Brain pericyte (primary cell): ENCODE data around the gene CLPSL2.

Source experiments
- DNase-seq: peaks from one replicate; pipeline ENCODE4 v3.0.0-alpha.2; 2012; ENCODE audit warnings: low read depth, low spot score

The CLPSL2 gene

DNA sequence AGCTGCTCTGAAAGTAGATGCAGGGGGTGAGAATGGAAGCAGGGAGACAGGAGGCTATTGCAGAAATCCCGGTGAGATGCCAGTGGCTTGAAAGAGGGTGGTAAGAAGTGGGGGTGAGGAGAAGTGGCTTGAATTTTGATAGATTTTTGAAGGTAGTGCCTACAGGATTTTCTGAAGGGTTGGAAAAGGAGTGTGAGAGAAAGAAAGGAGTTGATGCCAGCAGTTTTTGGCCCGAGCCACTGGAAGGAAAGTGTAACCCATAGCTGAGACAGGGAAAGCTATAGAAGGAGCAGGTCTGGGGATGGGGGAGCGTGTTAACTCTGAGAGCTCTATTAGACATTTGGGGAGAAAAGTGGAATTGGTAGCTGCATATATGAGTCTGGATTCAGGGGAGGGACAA lies 29.9 kb upstream of the CLPSL2 start:
- no peak for DNase-seq

DNA sequence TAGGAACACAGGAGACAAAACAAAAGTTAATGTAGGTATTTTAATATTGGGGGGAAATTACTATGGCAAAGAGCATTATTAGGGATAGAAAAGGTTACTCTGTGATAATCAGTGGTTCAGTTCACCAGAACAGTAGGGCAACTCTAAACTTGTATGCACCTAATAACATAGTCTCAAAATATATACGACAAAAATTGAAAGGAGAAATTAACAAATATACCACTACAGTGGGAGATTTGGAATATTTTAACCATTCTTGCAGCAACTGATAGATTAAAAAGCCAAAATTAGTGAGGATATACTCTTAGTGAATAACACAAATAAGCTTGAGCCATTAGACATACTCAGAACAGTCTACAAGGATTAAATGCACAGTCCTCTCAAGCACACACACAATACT lies 28.5 kb upstream of the CLPSL2 start:
- no peak for DNase-seq

DNA sequence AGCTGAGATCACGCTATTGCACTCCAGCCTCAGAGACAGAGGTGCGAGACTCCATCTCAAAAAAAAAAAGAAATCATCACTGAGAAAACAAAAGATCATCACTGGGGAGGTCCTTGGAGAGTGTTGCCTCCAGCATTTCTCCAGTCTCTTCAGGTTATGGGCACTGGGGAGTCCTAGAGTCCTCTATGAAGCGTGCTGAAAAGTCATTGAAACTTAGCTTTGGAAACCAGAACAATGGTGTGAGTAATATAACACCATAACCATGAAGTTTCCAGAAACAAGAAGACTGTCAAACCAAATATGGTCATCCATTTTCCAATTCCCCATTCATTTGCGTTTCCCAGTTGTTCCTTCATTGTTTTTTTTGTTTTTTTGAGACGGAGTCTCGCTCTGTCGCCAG lies 25.8 kb upstream of the CLPSL2 start:
- no peak for DNase-seq

DNA sequence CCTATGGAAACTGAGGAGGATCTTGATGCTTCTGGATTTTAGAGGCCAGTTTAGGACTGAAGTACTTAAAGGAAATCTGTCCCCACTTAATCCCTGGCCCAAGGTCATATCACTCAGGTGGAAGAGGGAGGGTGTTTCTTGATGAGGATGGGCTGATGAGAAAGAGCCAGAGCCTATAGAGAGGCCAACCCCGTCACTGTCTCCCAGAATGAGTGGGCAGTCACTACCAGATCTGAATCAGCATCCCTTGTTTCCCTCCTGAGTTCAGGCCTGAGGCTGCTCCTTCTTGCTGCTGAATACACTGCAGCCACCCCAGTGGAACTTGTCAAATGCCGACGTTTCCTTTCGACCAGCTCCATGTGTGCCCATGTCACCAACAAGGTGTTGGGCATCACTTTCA lies 24.8 kb upstream of the CLPSL2 start:
- DNase-seq = no peak

DNA sequence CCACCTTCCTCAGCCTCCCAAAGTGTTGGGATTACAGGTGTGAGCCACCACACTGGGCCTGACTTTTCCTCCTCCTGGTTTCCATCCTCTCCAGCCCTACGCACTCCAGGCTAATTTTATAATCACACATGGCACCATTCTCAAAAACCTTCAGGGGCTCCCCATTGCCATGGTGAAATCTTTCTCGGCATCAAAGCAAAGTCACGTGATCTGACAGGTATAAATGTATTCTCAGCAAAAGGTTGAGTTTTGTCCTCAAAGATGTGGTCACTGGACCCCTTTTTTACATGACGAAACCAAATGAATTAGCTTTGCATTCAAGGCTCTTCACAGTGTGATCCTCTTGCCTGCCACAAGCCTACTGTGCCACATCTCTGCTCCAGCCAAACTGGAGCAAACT lies 24.1 kb upstream of the CLPSL2 start:
- DNase-seq = no peak

DNA sequence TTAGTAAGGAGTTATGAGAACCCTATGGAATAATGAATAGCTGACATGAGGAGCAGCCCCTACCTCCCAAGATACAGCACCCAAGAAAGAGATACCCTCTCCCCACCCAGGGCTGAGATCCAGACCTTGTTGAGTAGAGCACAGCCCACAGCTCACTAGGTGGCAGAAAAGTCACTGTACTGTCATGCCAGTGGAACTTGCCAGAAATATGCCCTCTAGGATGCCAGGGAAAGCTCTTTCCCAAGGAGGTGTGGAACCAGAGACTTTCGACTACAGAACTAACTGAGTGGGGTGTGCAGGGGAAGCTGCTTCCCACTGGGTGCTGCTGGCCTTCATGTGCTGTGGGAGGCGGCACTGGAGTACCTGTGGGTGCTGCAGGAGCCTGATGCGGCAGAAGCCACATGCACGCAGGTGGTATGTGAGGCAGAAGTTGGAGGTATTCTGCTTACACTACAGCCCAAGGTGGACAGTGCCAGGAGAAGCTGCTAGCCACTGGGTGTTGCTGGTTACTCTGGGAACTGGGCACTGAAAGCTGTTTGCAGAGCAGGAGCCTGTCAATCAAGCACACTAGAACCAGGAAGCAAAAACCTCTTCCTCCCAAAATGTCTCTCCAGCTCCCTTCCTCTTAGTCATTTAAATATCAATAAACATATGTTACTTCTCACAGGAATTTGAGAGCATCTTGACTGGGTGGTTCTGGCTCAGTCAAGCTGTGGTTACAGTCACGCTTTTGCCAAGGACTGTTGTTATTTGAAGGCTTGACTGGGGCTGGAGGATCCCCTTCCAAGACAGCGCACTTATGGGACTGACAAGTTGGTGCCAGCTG lies 21.7 kb upstream of the CLPSL2 start:
- DNase-seq = no peak

DNA sequence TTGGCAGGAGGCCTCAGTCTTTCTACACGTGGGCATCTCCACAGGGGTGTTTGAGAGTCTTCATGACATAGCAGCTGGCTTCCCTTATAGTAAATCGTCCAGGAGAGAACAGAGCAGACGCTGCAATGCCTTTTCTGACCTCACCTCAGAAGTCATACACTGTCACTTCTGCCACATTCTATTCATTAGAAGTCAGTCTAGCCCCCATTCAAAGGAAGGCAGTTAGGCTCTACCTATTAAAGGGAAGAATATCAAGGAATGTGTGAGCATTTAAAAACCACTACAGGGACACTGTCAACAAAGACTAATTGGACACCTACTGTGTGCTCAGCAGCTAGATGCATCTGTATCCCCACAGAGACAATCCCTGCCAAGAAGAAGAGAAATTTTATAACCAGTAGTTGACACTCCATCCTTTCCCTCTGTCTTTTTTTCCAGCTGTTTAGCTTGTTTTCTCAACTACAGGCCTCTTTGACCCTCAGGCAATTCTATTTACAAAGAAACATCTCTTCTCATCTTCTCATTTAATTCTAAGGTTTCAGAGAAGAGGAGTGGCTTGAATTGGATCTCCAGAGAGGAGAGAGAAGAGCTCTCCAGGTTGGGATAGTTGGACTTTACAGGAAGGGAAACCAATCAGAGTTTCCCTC lies 21.0 kb upstream of the CLPSL2 start:
- no peak for DNase-seq

DNA sequence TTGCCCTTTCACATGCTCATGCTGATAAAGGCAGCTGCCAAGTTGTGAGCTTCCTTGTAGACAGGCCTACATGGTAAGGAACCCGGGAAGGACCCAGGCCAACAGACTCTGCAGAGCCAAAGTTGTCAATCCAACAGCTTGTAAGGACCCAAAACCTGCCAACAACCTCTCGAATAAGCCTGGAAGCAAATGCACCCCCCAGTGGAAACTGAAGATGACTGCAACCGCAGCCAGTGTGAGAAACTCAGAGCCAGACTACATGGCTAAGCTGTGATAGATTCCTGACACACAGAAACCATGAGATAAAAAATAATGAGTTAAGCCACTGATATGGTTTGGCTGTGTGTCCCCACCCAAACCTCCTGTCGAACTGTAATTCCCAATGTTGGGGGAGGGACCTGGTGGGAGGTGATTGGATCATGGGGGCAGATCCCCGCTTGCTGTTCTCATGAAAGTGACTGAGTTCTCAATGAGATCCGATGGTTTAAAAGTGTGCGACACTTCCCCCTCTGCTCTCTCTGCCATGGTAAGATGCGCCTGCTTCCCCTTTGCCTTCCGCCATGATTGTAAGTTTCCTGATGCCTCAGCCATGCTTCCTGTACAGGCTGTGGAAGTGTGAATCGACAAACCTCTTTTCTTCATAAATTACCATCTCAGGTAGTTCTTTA lies 18.8 kb upstream of the CLPSL2 start:
- no peak for DNase-seq

DNA sequence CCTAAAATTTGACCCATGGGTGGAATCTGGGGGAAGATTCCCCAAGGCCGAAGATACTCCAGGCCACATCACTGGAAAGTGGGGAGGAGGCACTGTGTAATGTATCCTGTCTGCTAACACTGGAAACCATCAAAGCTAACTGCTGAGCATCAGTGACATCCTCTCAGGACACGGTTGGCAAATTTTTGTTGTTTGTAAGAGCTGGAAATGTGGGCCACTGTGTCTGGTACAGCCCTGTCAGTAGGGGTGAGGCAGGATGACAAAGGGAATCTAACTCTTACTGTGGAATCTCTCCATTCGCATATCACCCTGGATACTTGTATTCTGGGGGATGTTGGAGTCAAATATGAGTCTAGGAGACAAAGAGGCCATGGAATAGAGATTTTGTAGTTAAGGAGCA lies 17.0 kb upstream of the CLPSL2 start:
- DNase-seq = no peak

DNA sequence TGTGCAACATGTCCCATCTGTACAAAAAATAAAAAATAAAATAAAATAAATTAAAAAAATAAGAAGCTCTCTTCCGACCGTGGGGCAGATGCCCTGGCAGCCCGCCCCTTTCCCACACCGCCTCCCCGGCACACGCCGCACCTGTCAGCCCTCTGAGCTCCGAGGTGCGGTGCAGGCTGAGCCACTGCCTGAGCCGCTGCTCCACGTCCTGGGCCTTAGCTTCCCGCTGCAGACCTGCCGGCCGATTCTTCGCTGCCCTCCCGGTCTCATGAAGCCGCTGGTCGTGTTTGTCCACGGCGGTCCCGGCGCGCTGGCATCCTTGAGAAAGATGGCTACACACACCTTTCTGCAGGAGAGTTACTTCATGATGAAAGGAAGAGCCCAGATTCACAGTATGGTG lies 10.7 kb upstream of the CLPSL2 start:
- no peak for DNase-seq

DNA sequence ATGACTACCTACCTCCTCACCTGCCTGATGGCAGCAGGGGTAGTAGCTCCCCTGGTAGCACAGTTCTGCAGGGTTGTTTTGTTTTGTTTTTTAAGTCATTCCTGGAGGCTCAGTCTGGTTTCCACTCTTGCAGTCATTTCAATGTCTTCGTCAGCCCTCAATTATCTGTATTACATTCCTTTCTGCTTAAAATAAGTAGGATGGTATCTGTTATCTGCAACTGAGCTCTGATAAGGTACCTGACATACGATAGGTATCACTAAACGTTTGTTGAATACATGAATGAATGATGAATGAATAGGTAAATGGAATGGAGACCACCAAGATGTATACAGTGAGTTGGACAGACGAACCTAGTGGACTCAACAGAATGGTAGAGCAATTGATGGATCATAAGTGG lies 7.2 kb upstream of the CLPSL2 start:
- DNase-seq = no peak

DNA sequence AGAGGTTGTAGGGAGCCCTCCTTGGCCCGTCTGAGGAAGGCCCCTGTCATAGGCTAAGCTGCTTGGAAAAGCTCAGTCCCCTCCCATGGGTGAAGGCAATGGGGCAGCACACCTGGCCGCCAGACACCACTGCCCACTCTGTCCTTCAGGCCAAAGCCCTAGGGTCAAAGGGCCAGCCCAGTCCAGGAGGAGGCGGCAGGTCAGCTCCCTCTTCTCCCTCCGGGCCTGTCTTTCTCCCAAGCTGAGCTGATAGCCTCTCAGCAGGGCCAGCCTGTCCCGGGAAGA lies 5.1 kb upstream of the CLPSL2 start:
- DNase-seq = no peak

DNA sequence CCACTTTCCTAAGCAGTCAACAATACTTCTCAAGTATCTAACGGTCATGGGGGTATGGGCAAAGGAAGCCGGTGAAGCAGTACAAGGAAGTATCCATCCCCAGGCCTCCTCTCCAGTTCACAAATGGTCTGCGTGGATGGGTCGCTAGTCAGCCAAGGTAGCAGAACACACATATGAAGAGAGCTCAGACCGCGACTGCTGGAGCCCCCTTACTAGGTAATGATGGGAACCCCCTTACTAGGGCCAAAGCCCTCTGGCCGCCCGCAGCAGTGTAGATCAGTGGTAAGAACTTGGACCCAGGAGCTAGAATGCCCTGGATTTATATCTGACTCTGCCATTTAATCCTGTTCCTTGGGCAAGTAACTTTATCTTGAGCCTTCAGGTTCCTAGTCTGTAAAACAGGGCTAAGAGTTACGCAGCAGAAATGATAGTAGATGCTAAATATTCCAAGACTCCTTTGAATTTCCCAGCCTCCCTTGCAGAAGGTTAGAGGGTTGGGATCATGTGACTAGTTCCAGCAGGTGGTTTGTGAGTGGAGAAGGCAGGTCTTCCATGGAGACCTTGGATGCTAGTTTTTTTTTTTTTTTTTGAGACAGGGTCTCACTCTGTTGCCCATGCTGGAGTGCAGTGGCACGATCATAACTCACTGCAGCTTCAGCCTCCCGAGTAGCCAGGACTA lies 2.1 kb upstream of the CLPSL2 start:
- no peak for DNase-seq

DNA sequence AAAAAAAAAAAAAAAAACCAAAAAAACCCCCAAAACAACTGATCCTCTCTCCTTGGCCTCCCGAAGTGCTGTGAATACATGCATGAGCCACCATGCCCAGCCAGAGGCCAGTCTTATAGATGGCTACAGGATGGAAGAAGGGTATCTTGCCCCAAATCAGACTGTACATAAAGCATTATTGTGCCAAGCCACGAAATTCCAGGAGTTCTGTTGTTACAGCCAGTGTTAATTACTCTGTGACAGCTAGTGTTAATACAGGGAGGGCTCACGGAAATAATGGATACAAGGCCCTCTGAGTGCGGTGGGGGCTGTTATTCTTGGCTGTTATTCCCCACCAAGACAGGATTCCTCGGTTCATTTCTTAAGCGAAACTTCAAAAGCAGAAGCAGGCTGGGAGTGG lies 1.4 kb upstream of the CLPSL2 start:
- no peak for DNase-seq

DNA sequence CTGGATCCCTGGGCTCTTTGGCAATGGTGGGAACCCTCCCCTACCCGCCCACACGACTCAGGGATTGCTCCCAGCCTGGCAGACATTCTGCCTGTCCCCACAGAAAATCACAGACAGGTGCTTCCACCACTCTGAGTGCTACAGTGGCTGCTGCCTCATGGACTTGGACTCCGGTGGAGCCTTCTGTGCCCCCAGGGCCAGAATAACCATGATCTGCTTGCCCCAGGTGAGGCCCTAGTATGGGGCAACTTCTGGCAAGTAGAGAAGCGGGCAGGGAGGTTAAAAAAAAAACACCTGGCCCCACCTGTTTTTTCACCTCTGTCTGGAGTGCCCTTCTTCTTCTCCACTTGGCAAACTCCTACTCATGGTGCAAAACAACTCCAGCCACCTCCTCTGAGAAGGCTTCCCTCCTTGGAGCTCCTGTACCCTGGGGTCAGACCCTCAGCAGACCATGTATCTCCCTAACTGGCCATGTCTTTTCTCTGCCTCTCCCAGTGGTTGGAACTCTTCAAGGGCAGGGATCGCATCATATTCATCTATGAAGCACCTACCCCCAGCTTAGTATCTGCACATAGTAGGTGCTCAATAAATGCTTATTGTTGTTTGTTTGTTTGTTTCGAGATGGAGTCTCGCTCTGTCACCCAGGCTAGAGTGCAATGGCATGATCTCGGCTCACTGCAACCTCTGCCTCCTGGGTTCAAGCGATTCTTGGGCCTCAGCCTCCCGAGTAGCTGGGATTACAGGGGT lies 1.1 kb downstream of the CLPSL2 start:
- no peak for DNase-seq

DNA sequence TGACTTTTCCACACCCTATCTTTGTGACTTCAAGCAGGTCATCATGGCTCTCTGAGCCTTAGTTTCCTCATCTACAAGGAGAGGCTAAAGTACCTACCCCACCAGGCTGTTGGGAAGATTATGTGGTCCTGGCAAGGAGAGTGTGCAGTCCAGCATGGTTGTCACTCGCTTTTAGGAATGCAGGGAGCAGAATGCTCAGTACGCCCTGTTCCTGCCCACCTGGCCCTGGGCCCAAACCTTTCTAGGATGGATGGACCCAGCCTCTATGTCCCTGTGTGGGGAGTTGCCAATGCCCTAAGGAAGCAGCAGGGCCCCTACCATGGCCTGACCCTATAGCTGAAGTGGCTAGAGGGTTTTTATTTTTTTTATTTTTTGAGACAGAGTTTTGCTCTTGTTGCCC lies 2.0 kb downstream of the CLPSL2 start:
- no peak for DNase-seq

DNA sequence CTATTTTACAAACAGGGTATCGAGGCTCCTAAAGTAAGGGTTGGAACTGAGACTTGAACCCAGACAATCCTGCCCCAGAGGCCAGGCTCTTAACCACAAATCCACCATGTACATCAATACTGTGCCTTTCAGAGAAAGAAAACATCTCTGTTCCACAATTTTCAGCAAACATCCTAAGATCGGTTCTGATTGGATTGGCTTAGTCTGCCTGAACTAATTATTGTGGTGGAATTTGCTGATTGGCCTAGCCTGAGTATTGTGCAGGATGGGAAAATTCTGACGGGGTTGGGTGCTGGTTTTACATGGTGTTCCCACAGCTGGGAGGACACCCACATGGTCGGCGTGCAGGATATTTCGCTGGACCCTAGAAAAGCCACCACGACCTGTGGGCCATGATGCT lies 4.3 kb downstream of the CLPSL2 start, which contains the start of gene CLPSL1:
TSS of gene CLPSL1 (plus strand) at position 301 of the 400 bp plus-strand sequence. CDS start at position 393, 92 bp downstream.
- no peak for DNase-seq

DNA sequence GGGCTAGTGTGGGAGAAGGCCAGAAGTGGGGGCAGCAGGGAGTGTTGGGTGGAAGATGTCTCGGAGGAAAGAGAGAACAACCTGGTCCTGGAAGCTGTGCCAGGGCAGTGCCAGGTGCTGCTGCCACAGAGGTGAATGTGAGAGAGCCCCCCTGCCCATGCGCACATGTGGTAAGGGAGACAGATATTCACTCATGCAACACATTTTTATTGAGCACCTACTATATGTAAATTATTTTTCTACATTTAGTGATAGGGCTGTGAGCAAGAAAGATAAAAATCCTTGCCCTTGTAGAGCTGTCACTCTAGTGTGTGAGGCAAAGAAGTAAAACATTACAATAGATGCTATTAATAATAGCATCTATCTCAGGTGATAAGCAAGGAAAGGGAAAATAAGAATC lies 4.9 kb downstream of the CLPSL2 start:
- no peak for DNase-seq

DNA sequence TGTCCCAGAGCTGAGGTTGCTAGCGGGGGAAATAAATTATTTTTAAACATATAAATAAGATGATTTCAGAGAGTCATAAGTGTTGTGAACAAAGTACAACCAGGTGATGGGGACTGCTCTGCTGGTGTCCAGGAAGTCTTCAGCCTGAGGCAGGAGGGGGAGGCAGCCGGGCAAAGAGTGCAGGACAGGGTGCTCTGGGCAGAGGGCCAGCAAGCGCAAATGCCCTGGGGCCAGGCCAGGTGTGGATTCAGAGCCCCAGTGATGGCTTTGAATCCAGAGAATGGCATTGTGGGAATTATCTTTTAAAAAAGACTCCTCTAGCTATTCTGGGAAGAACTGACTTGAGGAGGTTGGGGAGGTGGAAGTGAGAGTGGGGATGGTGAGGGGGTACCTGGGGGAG lies 6.0 kb downstream of the CLPSL2 start:
- DNase-seq = no peak

DNA sequence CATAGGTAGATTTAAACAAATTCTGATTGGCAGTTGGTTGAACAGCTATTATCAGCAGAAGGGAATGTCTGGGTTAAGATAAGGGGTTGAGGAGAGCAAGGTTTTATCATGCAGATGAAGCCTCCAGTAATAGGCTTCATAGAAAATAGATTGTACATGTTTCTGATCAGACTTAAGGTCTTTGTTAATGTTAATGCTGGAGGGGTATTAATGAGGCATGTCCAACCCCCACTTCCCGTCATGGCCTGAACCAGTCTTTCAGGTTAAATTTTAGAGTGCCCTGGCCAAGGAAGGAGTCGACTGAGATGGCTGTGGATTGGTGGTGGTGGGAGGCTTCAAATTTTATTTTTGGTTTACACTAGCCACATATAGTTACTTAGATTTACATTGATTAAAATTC lies 7.8 kb downstream of the CLPSL2 start:
- no peak for DNase-seq

DNA sequence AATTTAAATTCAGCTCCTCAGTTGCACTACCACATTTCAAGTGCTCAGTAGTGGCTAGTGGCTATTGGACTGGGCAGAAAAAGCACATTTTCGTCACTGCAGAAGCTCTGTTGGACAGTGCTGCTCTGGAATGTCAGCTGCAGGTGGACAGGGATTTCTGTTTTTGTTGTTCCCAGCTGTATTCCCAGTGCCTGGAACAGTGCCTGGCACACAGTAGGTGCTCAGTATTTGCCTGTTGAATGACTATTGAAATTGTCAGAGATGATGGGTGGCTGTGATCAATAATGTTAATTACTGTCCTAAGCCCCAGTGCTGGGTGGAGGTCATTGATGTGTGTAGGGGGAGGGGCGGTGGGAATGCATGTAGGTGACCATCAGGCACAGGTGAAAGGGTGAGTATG lies 9.9 kb downstream of the CLPSL2 start:
- no peak for DNase-seq

DNA sequence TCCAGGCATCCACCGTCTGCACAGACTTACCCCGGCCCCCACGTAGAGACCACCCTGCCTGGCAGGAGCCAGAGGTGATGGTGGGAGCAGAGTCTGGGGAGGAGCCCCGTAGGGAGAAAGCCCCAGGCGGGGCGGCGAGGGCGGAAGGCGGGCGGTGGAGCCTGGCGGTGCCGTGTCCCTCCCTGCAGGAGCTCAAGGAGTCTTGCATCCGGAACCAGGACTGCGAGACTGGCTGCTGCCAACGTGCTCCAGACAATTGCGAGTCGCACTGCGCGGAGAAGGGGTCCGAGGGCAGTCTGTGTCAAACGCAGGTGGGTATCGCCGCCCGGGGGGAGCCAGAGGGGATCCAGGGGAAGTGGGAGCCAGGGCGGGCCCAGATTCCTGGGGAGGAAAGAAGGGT lies 10.4 kb downstream of the CLPSL2 start:
- DNase-seq = no peak
